ENCODE results near the gene ELP1.
"Not testable (repeated sequence)": the region's sequence is repeated elsewhere in the genome, so short reads cannot be mapped to it uniquely, and the experiment has no call there.

ELP1 gene

GRCh38 chr9:108919517-108919916, 14.4 kb downstream of the ELP1 start:
- no peak overlapping the region for H3K4me3 ChIP-seq
- H3K9me3 ChIP-seq (ENCODE audit: low read depth, low read length), result no peaks in the 10 kb centered on the region
- no peak for TF ChIP-seq POLR2AphosphoS5 (IDR thresholded peaks at IDR 0.05; ENCODE audit: borderline replicate concordance, low read depth, low read length)
- no peak for TF ChIP-seq FOXP2 (optimal IDR thresholded peaks at IDR 0.05; ENCODE audit: control extremely low read depth, extremely low read length, insufficient read depth)
- TF ChIP-seq EZH2 (IDR thresholded peaks at IDR 0.05), result no peak
- peaks cover 59% of the 10 kb centered on the region for H3K36me3 ChIP-seq (ENCODE audit: insufficient read depth, low read length)
- no peak for DNase-seq (ENCODE audit: low read depth, low spot score)
- no peak overlapping the region for H3K9ac ChIP-seq (ENCODE audit: insufficient read length)
- H3K27ac ChIP-seq, result no peak overlapping the region

GRCh38 chr9:108913391-108913790, 20.5 kb downstream of the ELP1 start:
- TF ChIP-seq POLR2AphosphoS5 (IDR thresholded peaks at IDR 0.05; ENCODE audit: borderline replicate concordance, low read depth, low read length) (no peak), FOXP2 (optimal IDR thresholded peaks at IDR 0.05; ENCODE audit: control extremely low read depth, extremely low read length, insufficient read depth) (no peak), EZH2 (IDR thresholded peaks at IDR 0.05) (no peak)
- no peak overlapping the region for H3K4me3 ChIP-seq
- H3K9ac ChIP-seq (ENCODE audit: insufficient read length), result no peak overlapping the region
- H3K27ac ChIP-seq, result no peak overlapping the region
- peaks cover 50% of the 10 kb centered on the region for H3K36me3 ChIP-seq (ENCODE audit: insufficient read depth, low read length)
- H3K9me3 ChIP-seq (ENCODE audit: low read depth, low read length), result no peaks in the 10 kb centered on the region
- DNase-seq (ENCODE audit: low read depth, low spot score), result no peak

- TF ChIP-seq FOXP2 (optimal IDR thresholded peaks at IDR 0.05; ENCODE audit: control extremely low read depth, extremely low read length, insufficient read depth) (no peak), EZH2 (IDR thresholded peaks at IDR 0.05) (no peak), POLR2AphosphoS5 (IDR thresholded peaks at IDR 0.05; ENCODE audit: borderline replicate concordance, low read depth, low read length) (no peak)
- H3K27ac ChIP-seq, result no peak overlapping the region
- no peak overlapping the region for H3K4me3 ChIP-seq
- H3K36me3 ChIP-seq (ENCODE audit: insufficient read depth, low read length), result peaks cover 55% of the 10 kb centered on the region
- no peak for DNase-seq (ENCODE audit: low read depth, low spot score)
- no peak overlapping the region for H3K9ac ChIP-seq (ENCODE audit: insufficient read length)
- H3K9me3 ChIP-seq (ENCODE audit: low read depth, low read length), result no peaks in the 10 kb centered on the region
Measured at GRCh38 chr9:108911820-108912219, 22.1 kb downstream of the ELP1 start.

- DNase-seq (ENCODE audit: low read depth, low spot score), result no peak
- H3K9me3 ChIP-seq (ENCODE audit: low read depth, low read length), result no peaks in the 10 kb centered on the region
- peaks cover 59% of the 10 kb centered on the region for H3K36me3 ChIP-seq (ENCODE audit: insufficient read depth, low read length)
- H3K4me3 ChIP-seq, result no peak overlapping the region
- H3K9ac ChIP-seq (ENCODE audit: insufficient read length), result no peak overlapping the region
- TF ChIP-seq POLR2AphosphoS5 (IDR thresholded peaks at IDR 0.05; ENCODE audit: borderline replicate concordance, low read depth, low read length), result no peak
- TF ChIP-seq FOXP2 (optimal IDR thresholded peaks at IDR 0.05; ENCODE audit: control extremely low read depth, extremely low read length, insufficient read depth), result no peak
- no peak overlapping the region for H3K27ac ChIP-seq
Measured at GRCh38 chr9:108910914-108911313, 23.0 kb downstream of the ELP1 start.

- Histone ChIP-seq H3K36me3 (ENCODE audit: insufficient read depth, low read length) (peaks cover 59% of the 10 kb centered on the region), H3K9me3 (ENCODE audit: low read depth, low read length) (no peaks in the 10 kb centered on the region), H3K27ac (no peak overlapping the region), H3K4me3 (no peak overlapping the region), H3K9ac (ENCODE audit: insufficient read length) (no peak overlapping the region)
- DNase-seq (ENCODE audit: low read depth, low spot score), result no peak
- TF ChIP-seq POLR2AphosphoS5 (IDR thresholded peaks at IDR 0.05; ENCODE audit: borderline replicate concordance, low read depth, low read length) (no peak), EZH2 (IDR thresholded peaks at IDR 0.05) (no peak), FOXP2 (optimal IDR thresholded peaks at IDR 0.05; ENCODE audit: control extremely low read depth, extremely low read length, insufficient read depth) (no peak)
Measured at GRCh38 chr9:108910402-108910801, 23.5 kb downstream of the ELP1 start.

- DNase-seq (ENCODE audit: low read depth, low spot score), result no peak
- H3K27ac ChIP-seq, result no peak overlapping the region
- no peak overlapping the region for H3K9ac ChIP-seq (ENCODE audit: insufficient read length)
- H3K9me3 ChIP-seq (ENCODE audit: low read depth, low read length), result no peaks in the 10 kb centered on the region
- H3K4me3 ChIP-seq, result no peak overlapping the region
- peaks cover 64% of the 10 kb centered on the region for H3K36me3 ChIP-seq (ENCODE audit: insufficient read depth, low read length)
- TF ChIP-seq EZH2 (IDR thresholded peaks at IDR 0.05) (no peak), POLR2AphosphoS5 (IDR thresholded peaks at IDR 0.05; ENCODE audit: borderline replicate concordance, low read depth, low read length) (no peak), FOXP2 (optimal IDR thresholded peaks at IDR 0.05; ENCODE audit: control extremely low read depth, extremely low read length, insufficient read depth) (no peak)
Measured at GRCh38 chr9:108905494-108905893, 28.4 kb downstream of the ELP1 start.

GRCh38 chr9:108904161-108904560, 29.8 kb downstream of the ELP1 start:
- Histone ChIP-seq H3K9me3 (ENCODE audit: low read depth, low read length) (no peaks in the 10 kb centered on the region), H3K4me3 (no peak overlapping the region), H3K9ac (ENCODE audit: insufficient read length) (no peak overlapping the region), H3K27ac (no peak overlapping the region), H3K36me3 (ENCODE audit: insufficient read depth, low read length) (peaks cover 73% of the 10 kb centered on the region)
- TF ChIP-seq POLR2AphosphoS5 (IDR thresholded peaks at IDR 0.05; ENCODE audit: borderline replicate concordance, low read depth, low read length), result no peak
- TF ChIP-seq EZH2 (IDR thresholded peaks at IDR 0.05), result no peak
- no peak for TF ChIP-seq FOXP2 (optimal IDR thresholded peaks at IDR 0.05; ENCODE audit: control extremely low read depth, extremely low read length, insufficient read depth)
- DNase-seq (ENCODE audit: low read depth, low spot score), result no peak

GRCh38 chr9:108903420-108904103, 30.4 kb downstream of the ELP1 start:
- no peak overlapping the region for H3K4me3 ChIP-seq
- no peak for DNase-seq (ENCODE audit: low read depth, low spot score)
- H3K9ac ChIP-seq (ENCODE audit: insufficient read length), result no peak overlapping the region
- H3K9me3 ChIP-seq (ENCODE audit: low read depth, low read length), result no peaks in the 10 kb centered on the region
- no peak overlapping the region for H3K27ac ChIP-seq
- H3K36me3 ChIP-seq (ENCODE audit: insufficient read depth, low read length), result peaks cover 71% of the 10 kb centered on the region
- TF ChIP-seq EZH2 (IDR thresholded peaks at IDR 0.05) (no peak), FOXP2 (optimal IDR thresholded peaks at IDR 0.05; ENCODE audit: control extremely low read depth, extremely low read length, insufficient read depth) (no peak), POLR2AphosphoS5 (IDR thresholded peaks at IDR 0.05; ENCODE audit: borderline replicate concordance, low read depth, low read length) (no peak)

GRCh38 chr9:108900176-108900575, 33.7 kb downstream of the ELP1 start:
- TF ChIP-seq POLR2AphosphoS5 (IDR thresholded peaks at IDR 0.05; ENCODE audit: borderline replicate concordance, low read depth, low read length), result no peak
- TF ChIP-seq EZH2 (IDR thresholded peaks at IDR 0.05), result no peak
- TF ChIP-seq FOXP2 (optimal IDR thresholded peaks at IDR 0.05; ENCODE audit: control extremely low read depth, extremely low read length, insufficient read depth), result no peak
- DNase-seq (ENCODE audit: low read depth, low spot score), result no peak
- no peak overlapping the region for H3K9ac ChIP-seq (ENCODE audit: insufficient read length)
- no peak overlapping the region for H3K27ac ChIP-seq
- H3K9me3 ChIP-seq (ENCODE audit: low read depth, low read length), result no peaks in the 10 kb centered on the region
- peaks cover 74% of the 10 kb centered on the region for H3K36me3 ChIP-seq (ENCODE audit: insufficient read depth, low read length)
- H3K4me3 ChIP-seq, result no peak overlapping the region

GRCh38 chr9:108899023-108899695, 34.8 kb downstream of the ELP1 start:
- not testable (repeated sequence) for H3K9me3 ChIP-seq (ENCODE audit: low read depth, low read length); DNase-seq (ENCODE audit: low read depth, low spot score); H3K4me3 ChIP-seq; H3K27ac ChIP-seq; H3K9ac ChIP-seq (ENCODE audit: insufficient read length)
- peaks cover 71% of the 10 kb centered on the region for H3K36me3 ChIP-seq (ENCODE audit: insufficient read depth, low read length)
